ENCODE measurements around the gene NOP56. TPM values are rescaled to one million over a fixed set of nuclear protein-coding genes. Genes with fewer than 3 reads are reported as not detected.

NOP56 gene
- total RNA-seq, 1 experiment from 2014 or later, result 582 TPM

GRCh38 chr20:2698912-2699311 lies 46.5 kb downstream of the NOP56 start:
- ChIA-PET POLR2A (no interaction called here), CTCF (no interaction called here), RAD21 (ENCODE audit: low non-redundant PET in 1 of 2, low total read pairs in 2 of 2, uncharacterized antibody in 2 of 2, unreplicated experiment in 2 of 2) (no interaction called here)
- Histone ChIP-seq H3K9me2 (ENCODE audit: insufficient read depth) (no peaks in the 10 kb centered on the region), H3K27me3 (ENCODE audit: insufficient read depth, low read length) (no peaks in the 10 kb centered on the region), H3K9ac (ENCODE audit: low read length) (no peak overlapping the region), H2AFZ (ENCODE audit: low read depth, low read length, poor library complexity, severe bottlenecking) (no peak overlapping the region), H3K4me2 (ENCODE audit: low read length) (no peak overlapping the region), H3K27ac (ENCODE audit: low read depth, low read length) (no peak overlapping the region), H3K4me1 (ENCODE audit: control insufficient read depth in 1 of 2, insufficient read depth in 2 of 2, low read length in 2 of 2) (peaks cover 3 to 4% of the 10 kb centered on the region in 2 experiments; a peak in 2 of 4 replicates), H3K79me2 (ENCODE audit: insufficient read depth, low read length) (no peaks in the 10 kb centered on the region), H3K36me3 (ENCODE audit: control insufficient read depth in 1 of 2, insufficient read depth in 2 of 2, low read length in 2 of 2) (no peaks in the 10 kb centered on the region), H4K20me1 (ENCODE audit: insufficient read depth) (no peaks in the 10 kb centered on the region), H3K9me3 (ENCODE audit: control insufficient read depth in 1 of 2, insufficient read depth in 1 of 2, low read depth in 1 of 2, low read length in 2 of 2) (no peaks in the 10 kb centered on the region), H3K4me3 (replicated peaks in 1 of 2; ENCODE audit: low read depth in 1 of 2, low read length in 2 of 2) (no peak overlapping the region)
- BruUV-seq (replicated peaks), result no TSS peak
- DNase-seq (ENCODE audit: low read depth, low spot score) (no peak), ATAC-seq (no peak)
- TF ChIP-seq JUND (IDR thresholded peaks at IDR 0.05) (no peak), SRF (IDR thresholded peaks at IDR 0.05; ENCODE audit: low read depth) (no peak), REST (IDR thresholded peaks at IDR 0.05; ENCODE audit: low read depth) (no peak), EZH2phosphoT487 (IDR thresholded peaks at IDR 0.05; ENCODE audit: borderline replicate concordance) (no peak), ATF3 (IDR thresholded peaks at IDR 0.05) (no peak), RAD21 (IDR thresholded peaks at IDR 0.05; ENCODE audit: low read depth) (no peak), ZFX (IDR thresholded peaks at IDR 0.05) (no peak), ELF1 (IDR thresholded peaks at IDR 0.05; ENCODE audit: borderline replicate concordance, low read depth) (no peak), CTCF (IDR thresholded peaks at IDR 0.05 in 2 of 3, conservative IDR thresholded peaks at IDR 0.05 in 1 of 3; ENCODE audit: borderline replicate concordance in 1 of 3, insufficient read depth in 1 of 3, low read depth in 2 of 3, low read length in 2 of 3) (no peak), FOSL1 (IDR thresholded peaks at IDR 0.05; ENCODE audit: low read depth) (no peak), POLR2AphosphoS5 (IDR thresholded peaks at IDR 0.05; ENCODE audit: low read depth, low read length) (no peak), SIN3A (IDR thresholded peaks at IDR 0.05; ENCODE audit: low read depth) (no peak)
- intact Hi-C loops (cut with micrococcal nuclease), result no loop called here
